Body of pancreas (tissue), 4 donors: Measurements from ENCODE around the gene SLC4A8. TPM values are rescaled to one million over a fixed set of nuclear protein-coding genes. Genes with fewer than 3 reads are reported as not detected.
A peak's percentile ranks its signal among the peaks of the same experiment; 100 is the strongest.

Experiments
- ATAC-seq: fragments of 150-250 bp; one replicate; pipeline ENCODE4 v1.9.1; 2016
- DNase-seq, 4 donors: peaks; one replicate each; pipeline ENCODE4 v3.0.0-alpha.2; 2019
- H3K27ac ChIP-seq, 4 donors: fragments of 200-600 bp; sonication (generic); 1 replicate in 3 of 4; 2 replicates in 1 of 4; pipeline versions ENCODE4 v1.5.1 to v1.6.1; 2016 to 2019; ENCODE audit warnings: mild to moderate bottlenecking in 1 of 4, mixed read lengths in 1 of 4, moderate library complexity in 1 of 4
- H3K27me3 ChIP-seq, 2 donors: fragments of 200-600 bp; sonication (generic); one replicate each; pipeline ENCODE4 v1.6.0; 2016; ENCODE audit warnings: mild to moderate bottlenecking in 1 of 2
- H3K36me3 ChIP-seq, 2 donors: fragments of 200-600 bp; sonication (generic); replicated peaks in 1 of 2; 2 replicates each; pipeline ENCODE4 v1.5.1; 2016; ENCODE audit warnings: low read depth in 2 of 2; ENCODE audit not compliant: insufficient read depth in 1 of 2
- H3K4me1 ChIP-seq: fragments of 200-600 bp; sonication (generic); one replicate; pipeline ENCODE4 v1.6.0; 2016
- H3K4me3 ChIP-seq, 2 donors: fragments of 200-600 bp; sonication (generic); 1 replicate in 1 of 2; 2 replicates in 1 of 2; pipeline ENCODE4 v1.5.1; 2016 to 2019
- H3K9me3 ChIP-seq, 3 donors: fragments of 200-600 bp; sonication (generic); 1 replicate in 2 of 3; 2 replicates in 1 of 3; pipeline ENCODE4 v1.5.1; 2016
- CTCF ChIP-seq, 7 experiments: fragments of 450-650 bp in 4 of 7; fragments of 200-600 bp in 3 of 7; sonication (generic) in 3 of 7; IDR thresholded peaks; one replicate each; pipeline ENCODE4 v1.5.1; 2016 to 2019; ENCODE audit warnings: antibody characterized with exemption in 7 of 7
- POLR2A ChIP-seq, 3 donors: fragments of 450-650 bp; IDR thresholded peaks; one replicate each; pipeline ENCODE4 v1.6.1; 2016; ENCODE audit warnings: antibody characterized with exemption in 3 of 3, mild to moderate bottlenecking in 2 of 3
- WGBS, 2 donors: methylation state at CpG; one replicate each; pipeline ENCODE4 v1.1.5; 2017; 5-methylcytosine and 5-hydroxymethylcytosine counted together
- intact Hi-C: fragments of 100-400 bp; cut with DNase I; formaldehyde crosslinking; loops from one replicate; pipeline ENCODE4 v1.15.1; 2023
- total RNA-seq, 2 donors: library from RNA; depleted of rRNA; stranded (reverse); fragments of >200 nt; gene quantifications; one replicate each; pipeline ENCODE4 v1.1.0, GENCODE V29; 2016

The SLC4A8 gene
- total RNA-seq, 2 donors from 2014 or later = 1.6 to 2.3 TPM

DNA sequence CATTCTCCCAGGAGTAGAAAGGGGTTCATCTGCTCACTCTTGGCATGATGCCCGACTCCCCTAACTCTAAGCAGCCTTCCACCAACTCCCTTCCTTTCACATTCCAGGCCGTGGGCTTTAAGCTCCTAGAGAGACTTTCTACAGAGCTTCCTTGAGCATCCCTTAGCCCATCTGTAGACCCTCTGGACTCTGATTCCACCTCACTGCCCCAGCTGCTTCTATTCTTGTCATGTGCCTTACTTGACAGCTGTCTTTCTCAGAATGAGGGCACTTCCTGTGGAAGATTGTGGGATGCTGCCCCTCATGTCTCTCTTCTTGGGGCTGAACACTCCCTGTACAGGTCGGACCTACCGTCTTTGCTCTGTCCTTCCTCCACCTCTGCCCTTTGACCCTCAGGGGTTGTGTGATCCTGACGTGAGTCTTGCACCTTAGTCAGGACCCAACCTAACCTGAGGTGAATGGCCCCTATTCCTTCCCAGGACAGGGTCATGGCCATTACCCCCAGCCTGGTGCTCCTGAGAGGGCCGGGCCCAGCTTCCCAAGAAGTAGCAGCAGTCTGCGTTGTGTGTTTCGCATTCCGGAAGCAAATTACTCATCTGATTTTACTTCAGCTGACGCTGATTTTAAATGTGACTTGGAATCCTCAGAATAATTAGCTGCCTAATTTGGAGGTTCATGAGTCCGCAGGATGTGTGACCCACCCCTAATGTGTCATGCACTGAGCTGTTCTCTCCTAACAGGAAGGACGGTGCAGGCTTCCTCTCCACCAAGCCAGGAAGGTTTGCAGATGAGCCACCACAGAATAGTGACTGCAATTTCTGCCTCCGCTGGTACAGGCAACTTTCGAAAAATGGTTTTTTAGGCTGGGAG, 30.7 kb upstream of the SLC4A8 start:
- no peak overlapping the region for H3K4me3 ChIP-seq
- TF ChIP-seq CTCF (IDR thresholded peaks at IDR 0.05) (no peak), POLR2A (IDR thresholded peaks at IDR 0.05) (no peak)
- DNase-seq (peak in 1 of 4 donors; percentile 38), ATAC-seq (no peak)
- no peak overlapping the region for H3K27ac ChIP-seq
- no peaks in the 10 kb centered on the region for H3K36me3 ChIP-seq
- WGBS, 2 donors = 71 to 88% methylated on average over 14 of the region's 14 CpGs
- intact Hi-C loops = no loop called here
- H3K27me3 ChIP-seq = no peaks in the 10 kb centered on the region
- H3K4me1 ChIP-seq = peaks cover 19% of the 10 kb centered on the region
- no peaks in the 10 kb centered on the region for H3K9me3 ChIP-seq

DNA sequence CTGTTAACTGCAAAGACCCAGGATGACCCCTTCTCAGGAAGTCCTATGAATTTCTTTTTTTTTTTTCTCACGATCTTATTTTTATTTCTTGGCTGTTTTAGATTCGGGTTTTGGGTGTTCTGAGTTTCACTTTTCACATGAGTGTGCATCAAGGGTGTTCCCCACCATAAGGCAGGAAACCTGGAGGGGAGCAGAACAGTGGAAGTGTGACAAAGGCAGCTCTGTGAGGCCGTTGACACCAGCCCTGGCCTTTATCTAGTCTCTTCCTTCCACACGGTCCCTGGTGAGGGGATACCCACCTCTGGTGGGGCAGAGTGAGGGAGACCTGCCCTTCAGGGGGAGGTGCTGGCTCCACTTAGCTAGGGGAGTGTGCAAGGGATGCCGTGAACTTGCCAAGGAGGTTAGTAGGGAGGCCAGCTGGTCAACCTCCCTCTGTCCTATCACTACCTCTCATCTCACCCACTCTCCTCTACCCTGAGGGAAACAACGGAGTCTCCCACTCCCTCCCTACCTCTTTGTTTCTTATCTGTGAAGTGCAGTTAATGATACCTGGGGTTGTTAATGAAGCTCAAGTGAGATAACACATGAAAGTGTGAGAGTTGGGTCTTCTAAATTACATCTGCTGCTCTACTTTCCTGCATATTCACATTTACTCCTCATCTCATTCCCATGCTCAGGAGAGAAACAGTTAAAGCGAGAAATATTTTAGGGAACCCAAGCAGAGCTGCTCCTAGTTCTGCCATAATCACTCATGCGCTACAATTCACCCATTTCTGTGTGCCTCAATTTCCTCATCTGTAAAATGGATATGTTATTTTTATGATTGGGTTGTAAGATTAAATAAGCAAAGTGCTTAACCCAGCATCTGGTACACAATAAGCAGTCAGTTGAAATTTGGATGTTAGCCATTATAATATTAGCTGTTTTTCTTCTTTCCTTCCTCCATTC, 29.1 kb upstream of the SLC4A8 start:
- no peaks in the 10 kb centered on the region for H3K27me3 ChIP-seq
- DNase-seq (no peak), ATAC-seq (no peak)
- H3K4me1 ChIP-seq = peaks cover 15% of the 10 kb centered on the region
- intact Hi-C loops = no loop called here
- H3K4me3 ChIP-seq = no peak overlapping the region
- WGBS, 2 donors = 57 to 75% methylated on average over 8 of the region's 8 CpGs
- TF ChIP-seq POLR2A (IDR thresholded peaks at IDR 0.05) = no peak
- TF ChIP-seq CTCF (IDR thresholded peaks at IDR 0.05) = no peak
- H3K36me3 ChIP-seq = no peaks in the 10 kb centered on the region
- no peak overlapping the region for H3K27ac ChIP-seq
- H3K9me3 ChIP-seq = no peaks in the 10 kb centered on the region

DNA sequence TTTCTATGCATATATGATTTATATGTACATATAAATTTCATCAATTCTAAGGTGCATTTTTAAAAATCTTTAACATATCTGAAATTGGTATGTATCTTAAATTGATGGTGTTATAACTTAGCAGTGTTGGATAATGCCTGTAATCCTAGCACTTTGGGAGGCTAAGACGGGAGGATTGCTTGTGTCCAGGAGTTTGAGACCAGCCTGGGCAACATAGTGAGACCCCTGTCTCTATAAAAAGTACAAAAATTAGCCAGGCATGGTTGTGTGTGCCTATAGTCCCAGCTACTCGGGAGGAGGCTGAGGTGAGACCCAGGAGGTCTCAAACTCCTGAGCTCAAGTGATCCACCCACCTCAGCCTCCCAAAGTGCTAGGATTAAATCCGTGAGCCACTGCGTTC, 27.0 kb upstream of the SLC4A8 start:
- no peaks in the 10 kb centered on the region for H3K9me3 ChIP-seq
- ATAC-seq = no peak

DNA sequence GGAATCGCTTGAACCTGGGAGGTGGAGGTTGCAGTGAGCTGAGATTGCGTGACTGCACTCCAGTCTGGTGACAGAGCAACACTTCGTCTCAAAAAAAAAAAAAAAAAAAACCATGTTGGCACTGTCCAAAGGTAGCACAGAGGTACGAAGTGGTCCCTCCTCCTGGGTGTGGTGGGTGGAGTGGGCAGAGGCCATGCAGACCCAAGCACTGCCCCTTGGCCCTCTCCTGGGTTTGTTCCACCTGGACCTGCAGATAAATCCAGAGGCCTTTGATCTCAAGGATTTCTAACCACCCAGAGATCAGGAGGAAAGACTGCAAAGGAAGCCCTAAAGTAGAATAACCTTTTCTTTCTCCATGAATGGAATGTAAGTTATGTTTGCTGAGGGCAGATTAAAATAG, 24.7 kb upstream of the SLC4A8 start:
- WGBS, 2 donors = 76 to 78% methylated on average over 4 of the region's 4 CpGs
- Histone ChIP-seq H3K27ac (no peak overlapping the region), H3K27me3 (no peaks in the 10 kb centered on the region), H3K4me3 (no peak overlapping the region), H3K36me3 (no peaks in the 10 kb centered on the region), H3K9me3 (no peaks in the 10 kb centered on the region), H3K4me1 (no peaks in the 10 kb centered on the region)
- DNase-seq (no peak), ATAC-seq (no peak)
- TF ChIP-seq CTCF (IDR thresholded peaks at IDR 0.05) (no peak), POLR2A (IDR thresholded peaks at IDR 0.05) (no peak)
- intact Hi-C loops = no loop called here

More for the DNA sequence above, 27.0 kb upstream of the SLC4A8 start:
- Histone ChIP-seq H3K27ac (no peak overlapping the region), H3K36me3 (no peaks in the 10 kb centered on the region), H3K4me3 (no peak overlapping the region), H3K27me3 (no peaks in the 10 kb centered on the region), H3K4me1 (peaks cover 7% of the 10 kb centered on the region)
- 90 to 94% methylated on average over 4 of the region's 4 CpGs for WGBS, 2 donors
- TF ChIP-seq CTCF (IDR thresholded peaks at IDR 0.05) (no peak), POLR2A (IDR thresholded peaks at IDR 0.05) (no peak)
- intact Hi-C loops = no loop called here
- DNase-seq = no peak
